Liver (tissue), 9 donors: ENCODE data around the gene C22orf42. TPM values are rescaled to one million over a fixed set of nuclear protein-coding genes. Genes with fewer than 3 reads are reported as not detected.
"Not testable (repeated sequence)": the region's sequence is repeated elsewhere in the genome, so short reads cannot be mapped to it uniquely, and the experiment has no call there.

Experiments
- DNase-seq: peaks from one replicate; pipeline ENCODE4 v3.0.0-alpha.2; 2017; ENCODE audit warnings: low spot score
- H3K27ac ChIP-seq, 2 donors: one replicate each; pipeline ENCODE4 v1.7.0; 2013; ENCODE audit warnings: inconsistent platforms in 2 of 2, low read length in 2 of 2, control low read depth in 1 of 2, low read depth in 1 of 2, mild to moderate bottlenecking in 1 of 2
- H3K27me3 ChIP-seq, 4 donors: one replicate each; pipeline versions ENCODE4 v1.6.1 to v1.7.0; 2013; ENCODE audit warnings: low read length in 3 of 4, inconsistent platforms in 1 of 4, mild to moderate bottlenecking in 1 of 4, moderate library complexity in 1 of 4; ENCODE audit not compliant: control insufficient read depth in 4 of 4, insufficient read depth in 4 of 4
- H3K36me3 ChIP-seq, 4 donors: one replicate each; pipeline versions ENCODE4 v1.6.1 to v1.7.0; 2013; ENCODE audit warnings: low read length in 3 of 4, mild to moderate bottlenecking in 3 of 4, low read depth in 1 of 4, moderate library complexity in 1 of 4; ENCODE audit not compliant: control insufficient read depth in 4 of 4, insufficient read depth in 3 of 4
- H3K4me1 ChIP-seq, 4 donors: one replicate each; pipeline versions ENCODE4 v1.6.1 to v1.7.0; 2013; ENCODE audit warnings: low read length in 3 of 4, mild to moderate bottlenecking in 3 of 4, moderate library complexity in 1 of 4; ENCODE audit not compliant: control insufficient read depth in 4 of 4, insufficient read depth in 4 of 4
- H3K4me3 ChIP-seq, 3 donors: one replicate each; pipeline versions ENCODE4 v1.6.1 to v1.7.0; 2013; ENCODE audit warnings: low read length in 3 of 3, control low read depth in 1 of 3, low read depth in 1 of 3, mild to moderate bottlenecking in 1 of 3
- H3K9ac ChIP-seq, 2 donors: one replicate each; pipeline ENCODE4 v1.7.0; 2013; ENCODE audit warnings: low read length in 2 of 2, mild to moderate bottlenecking in 2 of 2, moderate library complexity in 2 of 2, control low read depth in 1 of 2, low read depth in 1 of 2
- H3K9me3 ChIP-seq, 4 donors: one replicate each; pipeline versions ENCODE4 v1.6.1 to v1.7.0; 2013; ENCODE audit warnings: low read length in 3 of 4; ENCODE audit not compliant: control insufficient read depth in 4 of 4
- ATF3 ChIP-seq: IDR thresholded peaks from 2 replicates; pipeline ENCODE4 v1.6.1; 2016; ENCODE audit warnings: antibody characterized with exemption
- CTCF ChIP-seq: fragments of 150-350 bp; IDR thresholded peaks from 2 replicates; pipeline ENCODE4 v1.5.1; 2017; ENCODE audit warnings: improper control_type of control experiment, low read depth, low read length; ENCODE audit not compliant: missing input control
- FOXA1 ChIP-seq: IDR thresholded peaks from 2 replicates; pipeline ENCODE4 v1.6.1; 2016; ENCODE audit warnings: antibody characterized with exemption
- GABPA ChIP-seq, 2 donors: IDR thresholded peaks in 1 of 2; conservative IDR thresholded peaks in 1 of 2; 2 replicates each; pipeline ENCODE4 v1.6.1; 2016; ENCODE audit warnings: antibody characterized with exemption in 2 of 2, mild to moderate bottlenecking in 1 of 2, moderate library complexity in 1 of 2
- HNF4G ChIP-seq: IDR thresholded peaks from 2 replicates; pipeline ENCODE4 v1.6.1; 2016; ENCODE audit warnings: antibody characterized with exemption
- JUND ChIP-seq, 2 donors: IDR thresholded peaks; 2 replicates each; pipeline ENCODE4 v1.6.1; 2016; ENCODE audit warnings: antibody characterized with exemption in 2 of 2
- NR2F2 ChIP-seq: IDR thresholded peaks from 2 replicates; pipeline ENCODE4 v1.6.1; 2016; ENCODE audit warnings: antibody characterized with exemption
- REST ChIP-seq: IDR thresholded peaks from 2 replicates; pipeline ENCODE4 v1.6.1; 2016; ENCODE audit warnings: antibody characterized with exemption, mild to moderate bottlenecking
- TAF1 ChIP-seq: conservative IDR thresholded peaks from 2 replicates; pipeline ENCODE4 v1.6.1; 2016; ENCODE audit warnings: antibody characterized with exemption, mild to moderate bottlenecking
- YY1 ChIP-seq: IDR thresholded peaks from 2 replicates; pipeline ENCODE4 v1.6.1; 2016; ENCODE audit warnings: antibody characterized with exemption, mild to moderate bottlenecking
- ZBTB33 ChIP-seq: IDR thresholded peaks from 2 replicates; pipeline ENCODE4 v1.6.1; 2016; ENCODE audit warnings: antibody characterized with exemption
- WGBS: extraction: QIAGEN DNeasy Blood & Tissue Kit; methylation state at CpG from one replicate; pipeline ENCODE4 v1.1.7; 2013; 5-methylcytosine and 5-hydroxymethylcytosine counted together
- polyA plus RNA-seq, 2 donors: library from polyadenylated mRNA; stranded (reverse) in 1 of 2; unstranded in 1 of 2; fragments of 200-250 nt in 1 of 2; fragments of >200 nt in 1 of 2; fragmentation: Nextera tagmentation in 1 of 2; extraction: Ambion mirVana in 1 of 2; gene quantifications; one replicate each; pipeline versions ENCODE4 v1.2.1 to v1.2.3, GENCODE V29; 2013 to 2015
- total RNA-seq, 2 donors: library from RNA; depleted of rRNA; stranded (reverse); fragments of >200 nt; gene quantifications; one replicate each; pipeline ENCODE4 v1.2.3, GENCODE V29; 2014
- donor health status: healthy.
- donor health status: healthy.
- donor health status: healthy.
- donor health status: healthy.
- donor health status: healthy.

Gene C22orf42
- total and polyA plus RNA-seq, 4 donors: not detected

- H3K4me3 ChIP-seq: no peak overlapping the region
- H3K36me3 ChIP-seq: no peaks in the 10 kb centered on the region
- H3K9ac ChIP-seq: no peak overlapping the region
- WGBS: 52% methylated on average over 6 of the region's 6 CpGs
- TF ChIP-seq TAF1: no peak
- no peak for TF ChIP-seq CTCF
- no peak for TF ChIP-seq ATF3
- no peak for TF ChIP-seq JUND (IDR thresholded peaks at IDR 0.05)
- TF ChIP-seq YY1: no peak
- TF ChIP-seq HNF4G: no peak
- TF ChIP-seq NR2F2: no peak
- TF ChIP-seq ZBTB33: no peak
- no peak for TF ChIP-seq FOXA1
- no peak for TF ChIP-seq REST
- TF ChIP-seq GABPA (IDR thresholded peaks at IDR 0.05 in 1 of 2, conservative IDR thresholded peaks at IDR 0.05 in 1 of 2): no peak
- no peak overlapping the region for H3K27ac ChIP-seq
- no peak for DNase-seq
- H3K4me1 ChIP-seq: no peaks in the 10 kb centered on the region
- H3K9me3 ChIP-seq: no peaks in the 10 kb centered on the region
- H3K27me3 ChIP-seq: no peaks in the 10 kb centered on the region
Measured at GRCh38 chr22:32164075-32164860, 5.2 kb upstream of the C22orf42 start.

GRCh38 chr22:32160411-32160810 lies 1.3 kb upstream of the C22orf42 start:
- not testable (repeated sequence) for DNase-seq, H3K4me1 ChIP-seq, H3K27ac ChIP-seq, H3K36me3 ChIP-seq, H3K9me3 ChIP-seq, H3K4me3 ChIP-seq, H3K27me3 ChIP-seq, H3K9ac ChIP-seq
- 75% methylated on average over 5 of the region's 5 CpGs for WGBS

GRCh38 chr22:32157632-32158031 lies 1.5 kb downstream of the C22orf42 start:
- 73% methylated on average over 5 of the region's 5 CpGs for WGBS
- H3K27me3 ChIP-seq, H3K9ac ChIP-seq, DNase-seq, H3K4me3 ChIP-seq, H3K36me3 ChIP-seq, H3K4me1 ChIP-seq, H3K27ac ChIP-seq, H3K9me3 ChIP-seq: not testable (repeated sequence)

GRCh38 chr22:32154727-32155126 lies 4.4 kb downstream of the C22orf42 start:
- not testable (repeated sequence) for DNase-seq, H3K36me3 ChIP-seq, H3K27ac ChIP-seq, H3K9ac ChIP-seq, H3K4me1 ChIP-seq, H3K27me3 ChIP-seq, H3K4me3 ChIP-seq, H3K9me3 ChIP-seq
- WGBS: 75% methylated on average over 4 of the region's 4 CpGs

- DNase-seq, H3K4me3 ChIP-seq, H3K27me3 ChIP-seq, H3K4me1 ChIP-seq, H3K27ac ChIP-seq, H3K9ac ChIP-seq, H3K9me3 ChIP-seq, H3K36me3 ChIP-seq: not testable (repeated sequence)
- WGBS: 68% methylated on average over 6 of the region's 6 CpGs
Measured at GRCh38 chr22:32151641-32152040, 7.5 kb downstream of the C22orf42 start.
